Dedifferentiated amniotic fluid mesenchymal stem cell (primary cell): ENCODE results near the gene MMRN1.

Source experiments
- DNase-seq: peaks from one replicate; pipeline ENCODE4 v3.0.0-alpha.2; 2016; ENCODE audit errors: extremely low spot score

The MMRN1 gene

DNA sequence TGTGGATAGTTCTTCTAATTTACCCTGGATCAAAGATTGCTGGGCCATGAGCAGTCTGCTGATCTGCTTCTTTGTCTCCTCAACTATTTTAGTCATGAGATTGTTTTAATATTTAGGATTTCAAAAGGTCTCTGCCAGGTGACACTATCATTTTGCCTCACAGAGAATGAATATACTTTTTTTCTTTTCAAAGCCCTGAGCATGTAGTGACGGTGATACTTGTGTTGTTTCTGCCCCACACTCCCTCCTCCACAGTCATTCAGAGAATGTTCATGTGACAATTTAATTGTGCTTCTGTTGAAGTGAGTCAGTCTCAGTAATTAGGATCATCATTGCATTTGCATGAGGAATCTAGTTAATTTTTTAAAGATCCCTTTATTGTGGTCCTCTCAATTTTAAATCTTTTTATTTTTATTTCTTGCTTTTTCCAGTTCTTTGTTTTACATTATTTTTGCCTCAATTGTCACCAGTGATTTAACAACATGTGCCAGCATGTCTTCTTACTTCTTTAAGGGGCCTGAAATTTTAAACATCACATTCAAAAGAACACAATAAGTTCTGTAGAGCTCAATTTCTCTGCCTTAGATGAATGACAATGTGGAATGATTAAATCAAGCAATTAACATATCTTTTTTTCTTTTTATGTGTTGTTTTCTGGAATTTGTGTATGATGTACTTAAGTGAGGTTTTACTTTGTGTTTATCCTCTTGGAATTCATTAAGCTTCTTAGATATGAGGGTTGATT is 12.3 kb downstream of the MMRN1 start:
- no peak for DNase-seq

DNA sequence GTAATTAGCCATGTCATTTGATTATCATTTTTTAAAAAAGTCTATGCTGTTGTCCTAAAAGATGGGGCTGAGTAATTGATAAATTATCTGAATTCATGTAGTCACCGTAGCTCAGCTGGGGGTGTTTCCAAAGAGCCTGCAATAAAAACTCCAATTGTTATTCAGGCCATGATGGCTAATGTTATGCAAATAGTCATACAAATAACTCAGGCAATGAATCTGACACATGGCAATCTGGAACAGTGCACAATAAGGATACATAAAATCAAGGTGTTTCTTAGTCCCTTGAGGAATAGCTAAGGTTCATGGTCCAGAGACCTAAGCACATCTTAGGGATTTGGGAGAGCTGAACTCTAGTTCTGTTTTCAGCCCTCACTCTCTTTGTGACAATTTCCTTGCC is 15.2 kb downstream of the MMRN1 start:
- no peak for DNase-seq

- no peak for DNase-seq
These were observed 19.0 kb downstream of the MMRN1 start for GRCh38 chr4:89913623-89914022.

GRCh38 chr4:89914609-89915550 is 20.2 kb downstream of the MMRN1 start:
- DNase-seq = no peak

DNA sequence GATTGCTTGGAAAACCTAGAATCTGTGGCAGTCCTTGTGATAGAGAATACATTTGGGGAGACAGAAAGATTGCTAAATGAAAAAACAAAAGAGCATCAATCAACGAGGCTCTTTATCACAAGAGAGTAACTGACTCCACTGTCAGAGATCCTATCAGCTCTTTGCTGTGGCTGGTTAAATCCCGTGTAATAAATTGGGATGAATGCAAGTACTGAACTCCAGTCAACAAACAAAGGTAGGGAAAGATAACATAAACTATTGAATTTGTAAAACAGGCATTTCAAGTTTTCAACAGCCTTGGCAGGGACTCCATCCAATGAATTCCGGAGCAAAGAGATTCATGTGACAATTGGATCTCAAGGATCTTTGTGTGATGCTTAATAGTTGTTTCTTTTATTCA is 21.3 kb downstream of the MMRN1 start:
- DNase-seq = no peak

DNA sequence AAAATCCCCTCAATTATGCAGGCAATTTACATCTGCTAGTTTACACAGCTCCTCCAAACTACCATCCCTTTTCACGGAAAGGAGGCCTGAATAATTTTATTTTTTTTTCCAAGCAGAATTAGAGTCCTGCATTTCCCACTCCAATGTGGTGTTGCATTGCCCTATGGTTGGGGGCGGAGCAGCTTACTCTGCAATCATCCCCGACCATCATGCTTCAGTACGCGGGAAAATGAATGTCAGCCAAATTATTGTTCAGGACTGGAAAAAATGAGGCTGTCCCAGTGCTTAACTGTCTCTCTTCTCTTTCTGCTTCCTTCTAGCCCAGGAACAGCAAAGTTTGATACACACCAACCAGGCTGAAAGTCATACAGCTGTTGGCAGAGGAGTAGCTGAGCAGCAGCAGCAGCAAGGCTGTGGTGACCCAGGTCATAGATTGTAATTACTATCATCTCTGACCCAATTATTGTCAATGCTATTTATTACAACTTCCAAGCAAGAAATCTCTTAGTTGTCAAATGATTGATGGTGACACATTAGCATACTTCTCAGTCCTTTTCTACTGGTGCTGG is 28.3 kb downstream of the MMRN1 start:
- no peak for DNase-seq

GRCh38 chr4:89928838-89929237 is 34.2 kb downstream of the MMRN1 start:
- no peak for DNase-seq

DNA sequence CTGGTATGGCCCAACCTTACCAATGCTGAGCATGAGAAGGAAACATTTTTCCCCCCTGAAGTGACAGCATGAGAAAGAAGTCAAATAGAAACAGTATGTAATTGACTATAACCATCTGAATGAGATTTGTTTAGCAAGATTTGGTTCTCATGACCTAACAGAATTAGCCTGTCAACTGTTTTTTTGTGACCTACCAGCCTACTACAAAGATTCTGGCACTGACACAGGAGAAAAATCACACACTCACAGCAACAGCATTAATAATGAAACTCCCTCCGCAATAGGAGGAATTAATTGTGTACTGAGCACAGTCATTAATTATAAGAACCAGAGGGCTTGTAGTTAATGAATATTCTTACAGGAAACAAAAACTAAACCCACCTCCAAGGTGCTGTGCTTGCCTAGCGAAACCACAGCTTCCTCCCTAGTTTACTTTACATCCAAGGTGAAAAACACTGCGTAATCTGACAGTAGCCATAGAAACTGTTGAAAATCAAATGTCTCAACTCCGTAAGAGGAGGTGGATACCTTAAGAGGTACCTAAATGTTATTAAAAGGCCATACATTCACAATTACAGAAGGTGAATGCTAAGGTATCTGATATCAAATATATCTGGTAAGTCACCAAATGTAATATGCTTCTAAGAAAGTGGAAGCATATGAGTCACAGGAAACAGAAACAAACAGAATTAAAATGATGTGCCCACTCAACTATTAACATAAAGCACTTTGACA is 34.9 kb downstream of the MMRN1 start:
- no peak for DNase-seq

DNA sequence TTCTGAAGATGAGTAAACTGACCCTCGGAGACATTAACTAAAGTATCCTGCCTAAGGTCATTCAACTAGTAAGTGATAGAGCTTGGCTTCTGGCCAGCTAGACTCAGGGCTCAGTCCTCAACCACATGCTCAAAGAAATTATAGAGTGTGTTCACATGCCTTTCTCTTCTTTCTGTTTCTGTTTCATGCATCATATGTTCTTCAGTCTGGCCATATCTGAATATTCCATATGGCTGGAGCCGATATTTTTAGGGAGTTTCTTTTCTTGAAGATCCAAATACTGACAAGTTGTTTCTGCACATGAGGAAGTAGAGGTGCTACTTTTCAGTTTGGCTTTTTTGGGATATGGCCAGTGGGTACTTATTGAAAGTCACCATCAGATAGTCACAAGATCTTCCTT is 44.9 kb downstream of the MMRN1 start:
- no peak for DNase-seq

DNA sequence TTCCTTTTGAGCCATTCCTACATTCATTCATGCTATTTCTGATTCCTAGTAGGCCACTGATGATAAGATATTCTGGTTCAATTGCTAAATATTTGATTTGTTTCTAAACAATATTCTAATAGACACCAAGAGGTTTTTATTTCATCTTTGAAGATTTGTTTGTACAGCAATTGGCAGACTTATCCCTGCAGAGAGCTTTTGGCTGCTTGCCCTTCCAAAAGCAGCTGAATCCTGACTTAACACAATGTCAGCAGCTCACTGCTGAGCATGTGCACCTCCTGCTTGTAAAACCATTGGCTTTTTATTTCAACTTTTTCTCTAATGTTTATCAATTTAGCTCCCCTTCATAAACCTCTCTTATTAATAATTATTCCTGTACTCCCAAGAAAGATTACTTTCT is 45.3 kb downstream of the MMRN1 start:
- peak; percentile 21 for DNase-seq

- DNase-seq = no peak
These were observed 48.2 kb downstream of the MMRN1 start for GRCh38 chr4:89942811-89943210.

GRCh38 chr4:89949782-89950387 is 55.2 kb downstream of the MMRN1 start:
- DNase-seq = no peak

DNA sequence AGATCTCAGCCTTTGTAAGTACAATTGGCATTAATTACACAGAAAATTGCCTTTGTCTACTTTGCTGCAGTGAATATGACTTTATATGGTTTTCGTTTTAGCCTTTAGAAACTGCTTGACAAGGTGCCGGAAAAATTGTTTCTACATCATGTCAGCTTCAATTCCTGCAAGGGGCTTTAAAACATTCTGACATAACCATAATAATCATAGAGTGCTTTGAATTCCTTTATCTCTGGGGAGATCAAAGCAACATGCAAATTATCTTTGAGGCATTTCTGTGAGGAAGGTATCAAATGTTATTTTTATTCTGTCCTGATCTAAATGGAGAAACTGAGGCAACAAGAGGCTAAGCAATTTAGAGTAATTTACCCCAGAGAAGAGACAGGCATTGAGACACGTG is 57.8 kb downstream of the MMRN1 start:
- no peak for DNase-seq

DNA sequence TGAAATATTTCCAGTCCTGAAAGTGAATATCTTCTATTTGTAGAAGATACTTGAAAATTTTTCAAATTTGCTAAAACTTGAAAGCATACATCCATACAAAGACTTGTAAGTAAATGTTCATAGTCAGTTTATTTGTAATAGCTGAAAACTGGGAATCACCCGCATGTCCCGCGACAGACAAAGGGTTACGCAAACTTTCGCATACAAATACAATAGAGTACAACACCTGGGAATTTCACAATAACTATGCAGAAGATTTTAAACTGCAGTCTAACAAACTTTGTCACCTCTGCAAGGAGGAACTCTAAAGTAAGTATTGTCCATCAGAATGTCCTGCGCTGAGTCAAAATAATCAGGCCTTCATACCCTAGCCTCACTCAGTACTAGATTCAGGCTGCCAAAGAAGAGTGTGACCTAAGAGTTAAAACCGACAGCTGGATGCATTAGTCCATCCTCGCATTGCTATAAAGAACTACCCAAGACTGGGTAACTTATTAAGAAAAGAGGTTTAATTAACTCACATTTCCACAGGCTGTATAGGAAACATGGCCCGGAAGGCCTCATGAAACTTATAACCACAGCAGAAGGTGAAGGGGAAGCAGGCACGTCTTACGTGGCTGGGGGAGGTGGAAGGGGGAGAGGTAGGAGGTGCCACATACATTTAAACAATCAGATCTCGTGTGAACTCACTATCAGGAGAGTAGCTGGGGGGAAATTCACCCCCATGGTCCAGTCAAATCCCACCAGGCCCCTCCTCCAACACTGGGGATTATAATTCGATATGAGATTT is 60.4 kb downstream of the MMRN1 start:
- no peak for DNase-seq

GRCh38 chr4:89957046-89957926 is 62.6 kb downstream of the MMRN1 start:
- no peak for DNase-seq

GRCh38 chr4:89981789-89982334 is 87.2 kb downstream of the MMRN1 start:
- no peak for DNase-seq

- DNase-seq = no peak
These were observed 93.6 kb downstream of the MMRN1 start for GRCh38 chr4:89988268-89988667.

DNA sequence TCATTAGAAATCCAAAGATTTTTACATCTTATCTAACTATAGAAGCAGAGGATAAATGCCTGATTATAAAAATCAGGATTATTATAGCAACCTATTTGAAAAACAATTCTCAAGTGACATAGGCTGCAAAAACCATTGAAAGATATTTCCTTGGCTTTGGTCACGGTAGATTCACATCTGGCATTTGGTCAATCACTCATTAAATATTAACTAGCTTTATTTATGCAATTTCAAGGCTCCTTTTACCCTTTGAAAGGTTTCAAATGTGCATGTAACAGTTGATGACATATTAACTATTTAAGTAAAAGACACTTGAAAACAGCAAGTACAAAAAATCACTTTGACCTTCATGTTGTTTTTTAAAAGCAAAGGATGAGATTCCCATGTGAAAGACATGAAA is 98.1 kb downstream of the MMRN1 start:
- DNase-seq = no peak

DNA sequence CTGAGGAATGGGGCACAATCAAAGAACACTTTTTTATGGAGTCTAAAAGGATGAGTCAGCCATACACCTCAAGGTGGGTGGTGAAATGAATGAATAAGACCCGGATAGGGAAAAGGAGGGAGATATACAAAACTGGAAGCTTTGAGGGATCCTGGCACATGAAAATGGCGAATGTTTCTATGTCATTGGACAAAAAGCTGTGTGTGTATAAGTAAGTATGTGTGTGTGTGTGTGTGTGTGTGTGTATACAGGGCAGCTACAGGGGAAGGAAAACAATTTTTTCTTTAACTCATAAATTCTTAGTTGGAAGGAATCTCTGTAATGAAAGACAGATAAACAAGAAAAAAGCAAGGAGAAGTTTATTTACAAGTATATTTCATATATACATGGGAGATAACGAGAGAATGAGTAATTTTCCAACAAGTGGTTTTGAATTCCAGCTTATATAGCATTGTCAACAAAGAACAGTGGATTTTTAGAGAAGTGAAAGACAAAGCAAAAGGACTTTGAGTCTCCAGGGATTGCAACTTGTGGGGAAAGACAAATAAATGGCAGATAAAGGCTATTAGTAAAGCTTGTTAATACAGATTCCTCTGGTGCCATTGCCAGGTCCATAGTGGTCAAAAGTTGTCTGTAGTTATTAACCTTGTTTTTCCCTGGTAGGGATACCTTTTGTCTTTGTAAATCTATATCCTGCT is 99.7 kb downstream of the MMRN1 start:
- DNase-seq = no peak
